Measurements from ENCODE around the gene ARPC3.

The ARPC3 gene

DNA sequence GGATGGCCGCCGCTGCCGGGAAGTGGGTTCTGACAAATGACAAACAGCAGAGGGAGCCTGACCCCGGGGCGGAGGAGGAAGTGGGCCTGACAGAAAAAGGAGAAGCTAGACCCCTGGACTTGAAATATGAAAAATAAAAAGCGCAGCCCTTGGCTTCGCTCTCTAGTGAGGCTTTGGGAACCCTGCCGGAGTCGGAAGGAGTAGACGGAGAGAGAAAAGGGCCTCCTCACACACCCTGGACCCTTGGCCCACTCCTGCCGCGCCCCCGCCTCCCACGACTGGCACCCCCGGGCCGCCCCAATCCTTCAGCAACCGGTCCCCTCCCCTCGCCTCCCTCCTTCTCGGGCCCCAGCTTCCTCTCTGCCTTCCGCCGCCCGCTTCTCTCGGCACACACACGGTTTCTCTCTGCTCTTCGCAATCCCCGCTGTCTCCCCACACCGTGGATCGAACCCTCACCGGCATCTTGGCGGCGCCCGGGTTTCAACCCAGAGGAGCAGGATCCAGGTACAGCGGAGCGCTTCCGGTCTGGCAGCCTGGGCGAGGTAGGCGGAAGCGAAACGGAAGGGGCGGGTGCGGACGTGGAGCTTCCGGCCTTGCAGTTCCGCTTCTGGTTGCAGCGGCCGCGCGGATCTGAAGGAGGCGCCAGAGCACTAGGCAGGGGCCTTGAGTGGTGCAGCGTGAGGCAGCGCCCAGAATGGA lies at the start of gene ARPC3:
Gene ARPC3, minus strand, starts transcription at position 539 of the 699 bp plus-strand sequence. Its CDS starts 77 bp downstream, at position 462.
- TF ChIP-seq, protein P1, sequence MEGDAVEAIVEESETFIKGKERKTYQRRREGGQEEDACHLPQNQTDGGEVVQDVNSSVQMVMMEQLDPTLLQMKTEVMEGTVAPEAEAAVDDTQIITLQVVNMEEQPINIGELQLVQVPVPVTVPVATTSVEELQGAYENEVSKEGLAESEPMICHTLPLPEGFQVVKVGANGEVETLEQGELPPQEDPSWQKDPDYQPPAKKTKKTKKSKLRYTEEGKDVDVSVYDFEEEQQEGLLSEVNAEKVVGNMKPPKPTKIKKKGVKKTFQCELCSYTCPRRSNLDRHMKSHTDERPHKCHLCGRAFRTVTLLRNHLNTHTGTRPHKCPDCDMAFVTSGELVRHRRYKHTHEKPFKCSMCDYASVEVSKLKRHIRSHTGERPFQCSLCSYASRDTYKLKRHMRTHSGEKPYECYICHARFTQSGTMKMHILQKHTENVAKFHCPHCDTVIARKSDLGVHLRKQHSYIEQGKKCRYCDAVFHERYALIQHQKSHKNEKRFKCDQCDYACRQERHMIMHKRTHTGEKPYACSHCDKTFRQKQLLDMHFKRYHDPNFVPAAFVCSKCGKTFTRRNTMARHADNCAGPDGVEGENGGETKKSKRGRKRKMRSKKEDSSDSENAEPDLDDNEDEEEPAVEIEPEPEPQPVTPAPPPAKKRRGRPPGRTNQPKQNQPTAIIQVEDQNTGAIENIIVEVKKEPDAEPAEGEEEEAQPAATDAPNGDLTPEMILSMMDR (IDR thresholded peaks at IDR 0.05), result peak; percentile 86

DNA sequence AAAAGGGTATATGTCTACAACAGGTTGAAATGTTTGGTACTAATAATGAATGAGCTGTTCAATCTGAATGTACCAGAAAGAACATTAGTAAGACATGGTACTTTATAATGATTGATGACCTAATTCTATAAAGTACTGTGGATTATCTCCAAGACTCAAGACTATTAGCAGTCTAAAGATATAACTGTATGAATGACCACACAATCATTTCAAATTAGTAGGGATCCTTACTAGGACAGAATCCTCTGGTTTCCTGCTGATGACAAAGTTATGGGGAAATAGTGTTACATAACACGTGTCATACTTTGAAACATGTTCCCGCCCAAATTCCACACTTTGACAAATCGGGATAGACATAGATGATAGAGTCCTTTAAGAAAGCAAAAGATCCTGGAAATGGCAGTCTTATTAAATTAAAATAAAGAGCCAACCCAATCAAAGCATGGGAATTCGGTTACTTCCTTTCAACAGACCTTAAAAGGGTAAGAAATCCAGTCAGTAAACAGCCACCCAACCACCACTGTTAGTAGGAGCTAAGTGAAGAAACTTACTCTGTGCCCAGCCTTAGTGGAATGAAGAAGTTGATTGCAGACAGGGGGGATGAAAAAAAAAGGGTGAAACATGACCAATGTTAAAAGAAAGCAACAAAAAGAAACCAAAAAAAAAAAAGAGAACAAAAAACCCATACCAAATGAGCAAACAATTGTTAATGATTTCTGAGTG lies 49.0 kb upstream of the ARPC3 start:
- TF ChIP-seq, protein P1 (IDR thresholded peaks at IDR 0.05), result no peak

DNA sequence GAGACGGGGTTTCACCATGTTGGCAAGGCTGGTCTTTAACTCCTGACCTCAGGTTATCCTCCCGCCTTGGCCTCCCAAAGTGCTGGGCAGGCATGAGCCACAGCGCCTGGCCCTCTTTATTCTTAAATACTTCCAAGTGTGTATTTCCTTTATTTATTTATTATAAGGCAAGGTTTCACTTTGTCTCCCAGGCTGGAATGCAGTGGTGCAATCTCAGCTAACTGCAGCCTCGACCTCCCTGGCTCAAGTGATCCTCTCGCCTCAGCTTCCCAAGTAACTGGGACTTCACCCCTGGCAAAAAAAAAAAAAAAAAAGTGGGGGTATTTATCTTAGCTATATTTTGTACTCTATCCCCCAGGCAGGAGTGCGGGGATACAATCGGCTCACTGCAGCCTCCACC lies 25.3 kb upstream of the ARPC3 start:
- TF ChIP-seq, protein P1 (IDR thresholded peaks at IDR 0.05), result no peak

DNA sequence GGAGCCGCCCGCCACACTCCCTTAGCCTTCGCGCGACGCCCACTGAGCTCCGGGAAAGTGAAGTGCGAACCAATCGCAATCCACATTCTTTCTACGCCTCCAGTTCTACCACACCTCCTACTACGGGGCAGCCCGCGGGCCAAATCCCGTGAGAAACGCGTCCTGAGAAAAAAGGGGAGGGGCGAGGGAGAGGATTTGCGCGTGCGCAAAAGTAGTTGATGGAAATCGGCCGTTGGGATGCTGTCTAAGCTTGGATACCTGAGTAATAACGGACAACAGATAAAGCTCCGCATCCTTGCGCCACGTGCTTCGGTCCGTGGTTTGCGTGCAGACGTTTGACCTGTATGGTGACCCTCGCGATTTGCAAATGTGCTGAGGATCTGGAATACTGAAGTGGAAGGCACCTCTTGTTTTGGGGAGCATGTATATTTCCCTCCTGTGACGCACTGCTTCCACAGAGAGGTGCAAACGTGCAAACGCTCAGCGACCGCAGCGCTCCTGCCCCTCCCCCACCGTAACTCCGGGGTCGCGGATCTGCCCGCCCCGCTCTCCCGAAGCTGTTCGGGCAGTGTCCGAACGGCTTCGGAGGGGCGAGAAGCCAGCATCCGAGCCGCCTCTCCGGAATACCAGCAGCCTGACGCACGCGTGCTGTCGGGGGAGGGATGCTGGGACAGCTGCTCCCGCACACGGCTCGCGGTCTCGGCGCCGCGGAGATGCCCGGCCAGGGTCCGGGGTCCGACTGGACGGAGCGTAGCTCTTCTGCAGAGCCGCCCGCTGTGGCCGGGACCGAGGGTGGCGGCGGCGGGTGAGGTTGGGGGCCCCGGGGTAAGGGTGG lies 18.3 kb upstream of the ARPC3 start, which contains the start of the genes FAM216A and GPN3:
Gene FAM216A, plus strand, starts transcription at position 632 of the 835 bp plus-strand sequence. Its CDS starts 31 bp downstream, at position 663.
Gene GPN3, minus strand, starts transcription at position 44 of the 835 bp plus-strand sequence. CDS start 54 bp downstream, outside the sequence.
- TF ChIP-seq, protein P1 (IDR thresholded peaks at IDR 0.05), result no peak

DNA sequence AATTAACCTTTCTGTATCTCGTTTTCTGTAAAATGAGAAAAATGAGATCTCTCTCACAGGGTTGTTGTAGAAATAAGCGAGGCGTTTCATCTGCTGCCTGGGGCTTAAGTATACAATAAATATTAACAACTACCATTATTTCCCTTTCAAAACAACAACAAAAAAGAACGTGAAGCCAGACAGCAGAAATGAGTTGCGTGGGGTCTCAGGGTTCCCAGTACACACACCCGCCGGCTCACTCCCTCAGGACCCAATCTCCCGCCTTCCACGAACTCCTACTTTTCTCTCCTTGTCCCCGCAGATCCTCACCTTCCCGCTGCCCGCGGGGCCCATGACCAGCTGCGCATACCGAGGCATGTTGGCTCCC lies 17.7 kb upstream of the ARPC3 start:
- TF ChIP-seq, protein P1 (IDR thresholded peaks at IDR 0.05), result no peak

DNA sequence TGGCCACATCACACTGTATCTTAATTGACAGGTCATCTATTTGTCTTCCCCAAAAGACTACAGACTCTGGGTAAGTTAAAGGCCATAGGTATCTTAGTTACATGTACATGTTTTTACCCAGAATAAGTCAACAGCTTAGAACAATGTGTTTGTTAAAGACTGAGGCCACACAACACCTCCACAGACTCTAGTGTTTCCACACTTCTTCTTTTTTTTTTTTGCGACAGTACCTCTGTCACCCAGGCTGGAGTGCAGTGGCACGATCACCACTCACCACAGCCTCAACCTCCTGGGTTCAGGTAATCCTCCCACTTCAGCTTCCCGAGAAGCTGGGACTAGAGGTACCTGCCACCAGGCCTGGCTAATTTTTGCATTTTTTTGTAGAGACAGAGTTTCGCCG lies 16.7 kb upstream of the ARPC3 start:
- TF ChIP-seq, protein P1 (IDR thresholded peaks at IDR 0.05), result no peak

DNA sequence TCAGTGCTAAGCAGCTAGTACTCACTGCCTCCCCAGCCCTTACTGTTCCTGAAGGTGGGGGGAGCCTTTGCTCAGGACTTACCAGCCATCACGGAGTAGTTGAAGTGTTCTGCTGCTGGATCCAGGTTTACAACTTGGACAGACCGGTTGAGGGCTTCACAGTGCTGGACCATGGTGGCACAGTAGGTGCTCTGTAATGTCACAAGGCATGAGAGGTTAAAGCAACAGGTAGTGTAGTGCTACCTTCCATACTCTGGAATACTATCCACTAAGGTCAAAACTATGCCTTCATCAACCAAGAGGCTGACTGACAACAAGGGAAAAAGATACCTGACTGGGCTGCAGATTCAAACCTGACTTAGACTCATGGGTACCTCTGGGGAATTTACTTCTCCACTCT lies 14.9 kb upstream of the ARPC3 start:
- TF ChIP-seq, protein P1 (IDR thresholded peaks at IDR 0.05), result no peak

Measured in LNCAP (cell line).